KOPT-K1 (cell line): ENCODE data around the gene MAPK8.

Experiments
- H3K27ac ChIP-seq: fragments of 200-600 bp; sonication (generic); 2 replicates; pipeline ENCODE4 v1.5.1; 2016; ENCODE audit warnings: antibody characterized with exemption, mild to moderate bottlenecking, low read depth, low read length; ENCODE audit not compliant: poor library complexity, severe bottlenecking
- H3K36me3 ChIP-seq: fragments of 200-600 bp; sonication (generic); 2 replicates; pipeline ENCODE4 v1.5.1; 2017; ENCODE audit warnings: antibody characterized with exemption, mild to moderate bottlenecking, low read length, moderate library complexity; ENCODE audit not compliant: insufficient read depth
- H3K9me3 ChIP-seq: fragments of 200-600 bp; sonication (generic); 2 replicates; pipeline ENCODE4 v1.5.1; 2017; ENCODE audit warnings: antibody characterized with exemption, low read length, mild to moderate bottlenecking; ENCODE audit not compliant: insufficient read depth, poor library complexity, severe bottlenecking

Gene MAPK8

DNA sequence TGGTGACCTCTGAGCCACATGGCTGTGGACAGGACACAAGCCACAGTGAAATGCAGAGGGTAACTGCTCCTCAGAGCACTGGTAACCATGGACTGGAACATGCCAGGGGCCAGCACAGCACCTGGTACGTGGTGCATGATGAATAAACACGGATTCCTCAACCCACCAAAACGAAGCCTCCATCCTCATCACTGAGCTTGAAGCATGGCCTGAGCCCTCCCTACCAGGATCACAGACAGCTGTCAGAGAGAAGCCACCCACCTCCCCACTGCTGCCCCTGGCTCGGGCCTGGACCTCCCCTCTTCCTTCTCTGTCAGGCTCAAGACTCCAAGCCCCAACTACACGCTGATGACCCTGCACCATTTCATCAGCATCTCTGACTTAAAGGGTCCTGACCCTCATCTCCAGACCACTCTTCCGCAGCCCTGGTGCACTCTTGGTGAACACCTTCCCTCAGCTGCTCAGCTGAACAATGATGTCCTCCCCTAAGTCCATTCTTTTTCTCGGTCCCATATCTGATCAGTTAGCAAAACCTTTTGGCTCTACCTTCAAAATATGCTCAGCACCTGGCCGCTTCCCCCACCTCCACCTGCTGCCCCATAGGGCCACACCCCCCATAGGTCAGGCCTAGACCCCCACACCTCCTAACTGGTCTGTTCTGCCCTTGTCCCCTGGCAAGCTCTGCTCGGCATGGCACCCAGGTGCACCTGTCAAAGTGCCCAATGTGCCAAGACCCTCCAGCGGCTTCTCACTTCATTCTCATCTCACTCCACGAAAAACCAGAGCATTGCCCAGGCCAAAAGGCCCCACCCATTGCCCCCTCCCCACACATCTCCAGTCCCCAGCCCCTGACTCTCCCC, 141.1 kb downstream of the MAPK8 start:
- H3K9me3 ChIP-seq, result no peaks in the 10 kb centered on the region
- H3K27ac ChIP-seq, result no peak overlapping the region
- H3K36me3 ChIP-seq, result no peaks in the 10 kb centered on the region

DNA sequence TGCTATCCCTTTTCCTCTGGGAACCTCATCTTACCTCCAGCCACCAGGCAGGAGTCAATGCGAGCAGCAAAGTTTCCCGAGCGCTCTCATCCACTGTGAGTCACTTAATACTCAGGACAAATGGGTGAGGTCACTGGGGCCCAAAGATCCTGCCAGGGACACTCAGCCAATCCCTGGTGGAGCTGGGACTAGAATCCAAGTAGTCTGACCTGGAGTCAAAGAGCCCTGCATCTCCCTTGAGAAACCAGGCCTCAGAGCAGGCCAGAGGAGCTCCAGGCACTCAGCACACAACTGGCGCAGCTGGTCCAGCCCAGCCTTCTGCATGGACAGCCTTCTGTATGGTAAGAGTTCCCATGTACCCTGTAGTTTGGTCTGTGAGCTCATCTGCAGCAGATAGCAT, 142.3 kb downstream of the MAPK8 start:
- Histone ChIP-seq H3K36me3 (no peaks in the 10 kb centered on the region), H3K9me3 (no peaks in the 10 kb centered on the region), H3K27ac (no peak overlapping the region)

DNA sequence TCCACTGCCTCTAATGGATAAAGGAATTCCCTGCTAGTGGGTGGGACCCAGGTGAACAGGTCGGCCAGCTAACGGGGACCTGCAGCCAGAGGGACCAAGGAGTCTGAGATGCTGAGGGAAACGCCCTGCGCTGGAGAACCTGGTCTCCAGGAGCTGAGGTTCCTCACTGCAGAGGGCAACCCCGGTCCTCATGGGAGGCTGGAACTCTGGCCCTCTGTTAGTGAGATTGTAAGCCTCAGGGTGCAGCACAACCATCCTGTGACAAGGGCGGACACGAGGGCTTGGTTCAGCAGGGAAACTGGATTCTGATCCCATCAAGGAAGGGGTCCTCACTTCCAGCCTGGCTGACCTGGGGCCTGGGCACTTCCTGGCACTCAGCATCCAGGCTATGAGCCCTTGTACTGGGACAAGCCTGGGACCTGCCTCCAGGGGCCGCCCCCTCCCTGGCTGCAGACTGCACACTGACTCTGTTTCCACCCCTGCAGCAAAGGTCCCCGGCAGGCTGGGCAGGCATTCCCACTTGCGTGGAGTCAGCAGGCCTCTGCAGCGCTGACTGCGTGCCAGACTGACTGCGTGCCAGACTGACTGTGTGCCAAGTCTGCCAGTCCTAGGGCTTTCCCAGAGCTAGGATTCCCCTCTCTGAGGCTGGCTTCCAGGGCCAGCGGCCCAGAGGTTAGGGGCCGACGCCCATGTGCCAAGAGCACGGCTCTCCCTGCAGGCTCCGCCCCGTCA, 143.2 kb downstream of the MAPK8 start:
- Histone ChIP-seq H3K9me3 (no peaks in the 10 kb centered on the region), H3K36me3 (no peaks in the 10 kb centered on the region), H3K27ac (no peak overlapping the region)

DNA sequence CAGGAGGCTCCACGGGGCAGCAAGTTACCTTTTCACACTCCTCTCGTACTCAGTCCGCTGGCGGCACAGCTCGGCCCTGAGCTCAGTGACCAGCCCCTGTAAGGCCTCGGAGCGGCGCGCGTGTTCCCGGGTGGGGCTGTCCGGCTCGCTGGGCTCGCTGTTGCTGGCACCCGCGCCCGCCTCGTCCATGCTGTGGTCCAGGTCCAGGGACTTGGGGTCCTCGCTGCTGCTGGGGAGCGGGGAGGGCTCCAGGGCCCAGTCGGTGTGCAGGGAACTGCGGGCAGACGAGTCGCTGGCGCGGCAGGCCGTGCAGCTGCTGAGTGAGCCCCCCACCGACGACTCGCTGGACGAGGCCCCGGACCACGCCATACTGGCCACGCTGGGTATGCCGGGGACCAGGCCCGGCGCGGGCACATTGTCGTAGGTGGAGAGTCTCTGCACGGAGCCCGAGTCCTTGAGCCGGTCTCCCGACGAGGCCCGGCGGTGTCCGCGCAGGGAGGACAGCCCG, 143.8 kb downstream of the MAPK8 start:
- no peaks in the 10 kb centered on the region for H3K9me3 ChIP-seq
- no peaks in the 10 kb centered on the region for H3K36me3 ChIP-seq
- H3K27ac ChIP-seq, result no peak overlapping the region

GRCh38 chr10:48450741-48451466, 144.4 kb downstream of the MAPK8 start:
- Histone ChIP-seq H3K36me3 (no peaks in the 10 kb centered on the region), H3K9me3 (no peaks in the 10 kb centered on the region), H3K27ac (no peak overlapping the region)

DNA sequence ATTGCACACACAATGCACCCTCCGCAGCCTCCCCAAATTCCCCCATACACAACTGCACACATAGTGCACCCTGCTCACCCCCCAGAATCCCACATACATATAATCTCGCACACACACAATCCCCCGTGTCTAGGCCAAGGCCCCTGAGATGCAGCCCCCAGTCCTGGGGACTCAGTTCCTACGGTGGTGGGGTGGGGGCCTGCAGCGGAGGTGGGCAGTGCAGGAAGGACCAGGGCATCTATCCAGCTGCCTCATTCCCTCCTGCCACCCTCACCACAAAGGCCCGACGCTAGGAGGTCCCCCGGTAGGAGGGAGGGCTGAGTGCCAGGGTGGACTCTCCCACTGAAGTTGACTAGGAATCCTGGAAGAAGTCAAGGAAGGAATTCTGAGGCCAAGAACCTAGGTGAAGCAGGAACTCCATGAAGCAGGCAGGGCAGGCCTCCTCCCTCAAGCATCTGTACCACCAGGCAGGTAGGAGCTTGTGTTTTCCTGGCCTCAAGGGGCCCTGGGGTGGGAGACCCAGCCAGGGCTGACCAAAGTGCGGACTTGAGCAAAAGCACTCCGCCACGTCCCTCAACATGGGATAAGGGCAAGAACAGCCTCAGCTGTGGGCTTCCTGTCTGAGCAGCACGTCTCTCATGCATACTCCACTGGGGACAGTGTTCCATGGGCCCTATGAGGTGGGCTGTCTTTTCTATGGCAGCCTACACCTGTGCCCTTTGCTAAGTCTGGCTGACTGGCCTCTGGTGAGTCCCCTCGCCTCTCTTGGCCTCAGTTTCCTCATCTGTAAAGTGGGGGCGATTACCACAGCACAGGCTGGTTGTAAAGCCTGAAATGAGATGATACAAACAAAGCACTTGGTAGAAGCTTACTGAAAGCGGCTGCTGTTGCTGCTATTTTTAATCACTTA, 145.7 kb downstream of the MAPK8 start:
- Histone ChIP-seq H3K36me3 (no peaks in the 10 kb centered on the region), H3K27ac (no peak overlapping the region), H3K9me3 (no peaks in the 10 kb centered on the region)

DNA sequence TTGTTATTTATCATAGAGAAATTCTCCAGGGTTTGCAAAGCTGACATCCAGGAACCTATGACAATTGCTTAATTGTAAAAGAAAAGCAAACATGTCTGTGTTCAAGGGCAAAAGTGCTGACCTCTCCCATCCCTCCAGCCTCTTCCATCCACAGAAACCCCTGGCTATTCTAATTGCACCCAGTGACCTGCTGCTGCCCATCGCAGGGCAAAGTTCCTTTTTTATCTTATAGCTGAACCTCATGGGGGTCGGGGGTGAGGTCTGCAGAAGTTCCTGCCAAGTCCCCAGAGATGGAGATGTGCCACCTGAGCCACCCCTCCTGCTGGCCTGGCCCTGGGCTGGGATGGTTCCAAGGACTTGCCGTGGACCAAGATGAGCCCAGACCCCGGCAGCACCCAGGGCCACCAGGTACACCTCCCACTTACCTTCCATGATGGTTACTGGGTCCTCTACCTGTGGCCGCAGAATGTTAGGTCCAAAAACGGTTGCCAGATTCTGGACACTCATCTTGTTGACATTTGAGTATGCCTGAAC, 146.5 kb downstream of the MAPK8 start:
- no peaks in the 10 kb centered on the region for H3K9me3 ChIP-seq
- H3K36me3 ChIP-seq, result no peaks in the 10 kb centered on the region
- H3K27ac ChIP-seq, result no peak overlapping the region

GRCh38 chr10:48453451-48454301, 147.2 kb downstream of the MAPK8 start:
- Histone ChIP-seq H3K36me3 (no peaks in the 10 kb centered on the region), H3K27ac (no peak overlapping the region), H3K9me3 (no peaks in the 10 kb centered on the region)

DNA sequence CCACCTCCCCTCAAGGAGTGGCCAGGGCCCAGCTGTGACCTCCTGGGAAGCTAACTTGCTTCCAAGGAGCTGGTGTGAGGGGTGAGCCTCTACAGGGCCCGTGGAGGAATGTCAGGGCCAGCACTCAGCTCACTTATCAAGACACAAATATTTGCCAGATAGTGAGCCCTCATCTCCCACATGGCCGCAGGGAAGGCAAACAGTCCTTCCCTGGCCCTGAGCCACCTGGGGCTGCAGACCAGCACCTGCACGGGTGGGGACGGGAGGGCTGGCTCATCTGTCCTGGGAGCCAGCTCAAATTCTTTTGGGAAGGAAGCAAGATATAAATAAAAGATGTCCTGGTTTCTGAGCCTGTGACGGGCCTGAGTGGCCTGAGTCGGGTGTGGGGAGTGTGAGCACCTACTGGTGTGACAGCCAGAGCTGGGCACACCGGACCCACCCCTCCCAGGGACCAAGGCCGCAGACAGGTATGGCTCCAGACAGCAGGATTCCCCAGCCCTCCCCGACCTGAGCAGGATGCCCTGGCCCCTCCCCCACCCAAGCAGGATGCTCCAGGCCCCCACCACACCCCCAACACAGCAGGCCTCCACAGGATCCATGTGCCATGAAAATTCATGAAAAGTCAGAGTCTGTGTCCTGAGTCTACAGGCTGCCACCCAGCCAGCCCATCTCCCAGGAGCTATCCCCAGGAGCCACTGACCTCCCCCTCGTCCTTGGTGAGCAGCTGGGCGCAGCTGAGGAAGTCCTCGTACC, 148.0 kb downstream of the MAPK8 start:
- Histone ChIP-seq H3K36me3 (no peaks in the 10 kb centered on the region), H3K27ac (no peak overlapping the region), H3K9me3 (no peaks in the 10 kb centered on the region)

- Histone ChIP-seq H3K36me3 (no peaks in the 10 kb centered on the region), H3K27ac (no peak overlapping the region), H3K9me3 (no peaks in the 10 kb centered on the region)
Observed at GRCh38 chr10:48455055-48455391, 148.5 kb downstream of the MAPK8 start.

- Histone ChIP-seq H3K27ac (no peak overlapping the region), H3K9me3 (no peaks in the 10 kb centered on the region), H3K36me3 (no peaks in the 10 kb centered on the region)
Observed at GRCh38 chr10:48455392-48456151, 149.1 kb downstream of the MAPK8 start.

DNA sequence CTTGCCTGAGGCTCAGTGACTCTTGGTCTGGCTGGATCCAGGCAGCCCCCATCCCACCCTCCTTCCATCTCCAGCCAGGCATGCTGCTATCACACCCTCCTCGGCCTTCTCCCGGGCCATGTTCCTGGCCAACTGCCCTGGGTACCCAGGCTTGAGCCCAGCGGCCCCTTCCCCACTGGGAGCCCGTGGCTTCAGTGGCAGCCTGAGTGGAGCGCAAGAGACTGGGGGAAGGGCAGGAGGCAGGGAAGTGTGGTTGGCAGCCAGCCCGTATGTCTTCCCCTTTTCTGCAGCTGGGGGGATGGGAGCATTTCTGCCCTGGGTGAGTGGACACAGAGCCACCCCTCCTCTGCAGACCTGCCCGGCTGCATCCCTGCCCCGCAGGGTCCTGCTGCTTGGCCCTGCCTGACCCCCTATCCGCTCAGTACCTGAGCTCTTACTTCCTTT, 149.9 kb downstream of the MAPK8 start:
- Histone ChIP-seq H3K9me3 (no peaks in the 10 kb centered on the region), H3K27ac (peak overlapping the region; percentile 22), H3K36me3 (no peaks in the 10 kb centered on the region)
